ENCODE data around the gene RNF148. TPM values are rescaled to one million over a fixed set of nuclear protein-coding genes. Genes with fewer than 3 reads are reported as not detected.

The RNF148 gene
- total and polyA plus RNA-seq, 2 of the 8 experiments (the other 6 are each of a cell fraction or from before 2014, with no cell fraction given), result 0.27 to 0.45 TPM

DNA sequence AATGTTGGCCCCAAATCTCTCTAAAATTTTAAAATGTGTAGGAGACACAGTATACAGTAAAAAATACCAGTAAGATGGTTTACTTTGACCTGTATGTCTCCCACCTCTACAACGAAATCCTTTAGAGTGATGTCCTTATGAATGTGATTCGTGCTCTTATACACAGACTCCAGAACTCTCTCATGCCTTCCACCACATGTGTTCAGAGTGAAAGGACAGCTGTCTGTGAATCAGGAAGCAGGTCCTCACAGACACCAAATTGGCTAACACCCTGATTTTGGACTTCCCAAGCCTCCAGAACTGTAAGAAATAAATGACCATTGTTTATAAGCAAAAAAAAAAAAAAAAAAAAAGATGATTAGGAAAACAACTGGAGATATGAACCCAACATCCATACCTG lies 39.0 kb downstream of the RNF148 start:
- Histone ChIP-seq H3K18ac (ENCODE audit: extremely low read depth, low read length) (no peak overlapping the region), H4K8ac (ENCODE audit: extremely low read depth, insufficient read depth, low read length) (no peak overlapping the region), H2BK15ac (ENCODE audit: low read length) (no peak overlapping the region), H3K14ac (ENCODE audit: insufficient read length) (no peak overlapping the region), H3K9me3 (ENCODE audit: insufficient read depth in 2 of 2, low read depth in 1 of 2, low read length in 1 of 2) (no peaks in the 10 kb centered on the region), H3K23me2 (ENCODE audit: low read depth, low read length) (no peaks in the 10 kb centered on the region), H4K5ac (ENCODE audit: insufficient read length, low read depth, low read length) (no peak overlapping the region), H3K4me3 (ENCODE audit: extremely low read depth in 1 of 4, insufficient read depth in 2 of 4, low read depth in 3 of 4, low read length in 4 of 4) (no peak overlapping the region), H3K79me1 (ENCODE audit: low read depth, low read length) (no peaks in the 10 kb centered on the region), H4K91ac (replicated peaks; ENCODE audit: insufficient read length, low read length) (no peak overlapping the region), H2BK20ac (ENCODE audit: low read length) (no peak overlapping the region), H3K27ac (ENCODE audit: low read depth, low read length) (no peak overlapping the region), H2BK120ac (replicated peaks; ENCODE audit: low read depth, low read length) (no peak overlapping the region), H3K79me2 (ENCODE audit: control insufficient read depth in 1 of 2, insufficient read depth in 2 of 2, low read length in 2 of 2) (no peaks in the 10 kb centered on the region), H3K4ac (replicated peaks; ENCODE audit: insufficient read length, low read depth, low read length) (no peak overlapping the region), H2BK5ac (ENCODE audit: low read depth, low read length) (no peak overlapping the region), H3K9ac (replicated peaks in 1 of 4; ENCODE audit: extremely low read depth in 1 of 4, low read depth in 3 of 4, low read length in 3 of 4) (no peak overlapping the region), H3K36me3 (ENCODE audit: control insufficient read depth in 2 of 4, insufficient read depth in 4 of 4, low read length in 3 of 4) (no peaks in the 10 kb centered on the region), H2BK12ac (ENCODE audit: low read depth, low read length) (no peak overlapping the region), H3K4me1 (replicated peaks in 1 of 4; ENCODE audit: control insufficient read depth in 3 of 4, insufficient read depth in 4 of 4, low read length in 3 of 4) (no peaks in the 10 kb centered on the region), H3K27me3 (replicated peaks in 1 of 4; ENCODE audit: control insufficient read depth in 3 of 4, extremely low read depth in 1 of 4, insufficient read depth in 3 of 4, low read length in 3 of 4) (no peaks in the 10 kb centered on the region), H4K20me1 (replicated peaks in 1 of 2; ENCODE audit: control insufficient read depth in 1 of 2, insufficient read depth in 2 of 2, low read length in 2 of 2) (no peaks in the 10 kb centered on the region), H2AFZ (ENCODE audit: low read length) (no peak overlapping the region), H3K56ac (replicated peaks; ENCODE audit: insufficient read length, low read depth, low read length) (no peak overlapping the region), H2AK5ac (ENCODE audit: low read depth, low read length) (no peak overlapping the region), H3K4me2 (ENCODE audit: insufficient read depth in 1 of 2, low read depth in 2 of 2, low read length in 2 of 2) (no peak overlapping the region), H3K23ac (ENCODE audit: insufficient read length) (no peak overlapping the region)
- TF ChIP-seq, protein P1, sequence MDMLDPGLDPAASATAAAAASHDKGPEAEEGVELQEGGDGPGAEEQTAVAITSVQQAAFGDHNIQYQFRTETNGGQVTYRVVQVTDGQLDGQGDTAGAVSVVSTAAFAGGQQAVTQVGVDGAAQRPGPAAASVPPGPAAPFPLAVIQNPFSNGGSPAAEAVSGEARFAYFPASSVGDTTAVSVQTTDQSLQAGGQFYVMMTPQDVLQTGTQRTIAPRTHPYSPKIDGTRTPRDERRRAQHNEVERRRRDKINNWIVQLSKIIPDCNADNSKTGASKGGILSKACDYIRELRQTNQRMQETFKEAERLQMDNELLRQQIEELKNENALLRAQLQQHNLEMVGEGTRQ (IDR thresholded peaks at IDR 0.05; ENCODE audit: low read length), result no peak
- no peak for TF ChIP-seq PHF8 (conservative IDR thresholded peaks at IDR 0.05; ENCODE audit: low read depth, low read length)
- CTCF ChIA-PET (ENCODE audit: partially characterized antibody), result no interaction called here
- WGBS, 2 experiments (ENCODE audit: extremely low coverage in 1 of 2, insufficient coverage in 1 of 2, insufficient read length in 1 of 2, insufficient replicate concordance in 2 of 2, low coverage in 1 of 2, low lambda C conversion rate in 2 of 2, missing lambda C conversion rate in 1 of 2), result 90% methylated on average over 2 of the region's 2 CpGs; no CpG with 5 or more reads in 1 of the 2 experiments
- POLR2A ChIA-PET (ENCODE audit: partially characterized antibody), result no interaction called here
- DNase-seq (ENCODE audit: low read depth in 1 of 2, low spot score in 2 of 2) (no peak), FAIRE-seq (no peak)

Data from H1 (cell line).